C4-2B (cell line): ENCODE results near the gene BCLAF1.
"Not testable (repeated sequence)": the region's sequence is repeated elsewhere in the genome, so short reads cannot be mapped to it uniquely, and the experiment has no call there.

ENCODE experiments used
- H3K27ac ChIP-seq: fragments of 450-650 bp; 2 replicates; pipeline ENCODE4 v1.5.1; 2017
- ZFX ChIP-seq: fragments of 450-650 bp; IDR thresholded peaks from 2 replicates; pipeline ENCODE4 v1.6.1; 2017
- TF ChIP-seq, protein P1 (sequence below): fragments of 450-650 bp; conservative IDR thresholded peaks from 2 replicates; pipeline ENCODE4 v1.5.1; 2017; ENCODE audit warnings: mild to moderate bottlenecking

Gene BCLAF1

DNA sequence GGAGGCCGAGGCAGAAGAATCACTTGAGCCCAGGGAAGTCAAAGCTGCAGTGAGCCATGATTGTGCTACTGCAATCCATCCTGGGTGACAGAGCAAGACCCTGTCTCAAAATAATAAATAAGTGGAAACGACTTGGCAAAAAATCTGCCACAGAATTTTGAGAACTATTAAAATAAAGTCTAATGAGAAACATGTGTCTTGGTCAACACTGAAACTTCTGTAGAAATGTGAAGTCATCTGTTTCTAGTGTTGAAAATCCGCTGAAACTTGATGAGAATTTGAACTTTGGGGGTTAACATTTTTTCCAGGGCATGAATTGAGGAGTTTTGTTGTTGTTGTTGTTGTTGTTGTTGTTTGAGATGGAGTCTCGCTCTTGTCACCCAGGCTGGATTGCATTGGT lies 29.0 kb upstream of the BCLAF1 start:
- TF ChIP-seq, protein P1, sequence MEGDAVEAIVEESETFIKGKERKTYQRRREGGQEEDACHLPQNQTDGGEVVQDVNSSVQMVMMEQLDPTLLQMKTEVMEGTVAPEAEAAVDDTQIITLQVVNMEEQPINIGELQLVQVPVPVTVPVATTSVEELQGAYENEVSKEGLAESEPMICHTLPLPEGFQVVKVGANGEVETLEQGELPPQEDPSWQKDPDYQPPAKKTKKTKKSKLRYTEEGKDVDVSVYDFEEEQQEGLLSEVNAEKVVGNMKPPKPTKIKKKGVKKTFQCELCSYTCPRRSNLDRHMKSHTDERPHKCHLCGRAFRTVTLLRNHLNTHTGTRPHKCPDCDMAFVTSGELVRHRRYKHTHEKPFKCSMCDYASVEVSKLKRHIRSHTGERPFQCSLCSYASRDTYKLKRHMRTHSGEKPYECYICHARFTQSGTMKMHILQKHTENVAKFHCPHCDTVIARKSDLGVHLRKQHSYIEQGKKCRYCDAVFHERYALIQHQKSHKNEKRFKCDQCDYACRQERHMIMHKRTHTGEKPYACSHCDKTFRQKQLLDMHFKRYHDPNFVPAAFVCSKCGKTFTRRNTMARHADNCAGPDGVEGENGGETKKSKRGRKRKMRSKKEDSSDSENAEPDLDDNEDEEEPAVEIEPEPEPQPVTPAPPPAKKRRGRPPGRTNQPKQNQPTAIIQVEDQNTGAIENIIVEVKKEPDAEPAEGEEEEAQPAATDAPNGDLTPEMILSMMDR, result no peak
- no peak for TF ChIP-seq ZFX
- no peak overlapping the region for H3K27ac ChIP-seq

DNA sequence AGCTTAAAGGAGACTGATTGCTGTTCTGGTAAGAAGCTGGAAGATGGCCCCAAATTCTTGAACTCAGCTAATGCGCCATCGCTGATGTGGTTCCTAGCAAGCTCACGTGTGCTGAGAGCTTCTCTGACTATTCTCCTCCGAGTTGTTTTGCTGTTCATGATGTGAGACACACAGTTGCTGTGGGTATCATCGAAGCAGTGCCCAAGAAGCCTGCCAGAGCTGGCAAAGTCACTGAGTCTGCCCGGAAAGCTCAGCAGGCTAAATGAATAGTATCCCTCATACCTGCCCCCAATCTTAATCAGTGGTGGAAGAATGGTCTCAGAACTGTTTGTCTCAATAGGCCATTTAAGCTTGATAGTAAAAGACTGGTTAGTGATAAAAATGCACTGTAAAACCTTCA lies 28.3 kb upstream of the BCLAF1 start:
- no peak overlapping the region for H3K27ac ChIP-seq
- no peak for TF ChIP-seq ZFX

DNA sequence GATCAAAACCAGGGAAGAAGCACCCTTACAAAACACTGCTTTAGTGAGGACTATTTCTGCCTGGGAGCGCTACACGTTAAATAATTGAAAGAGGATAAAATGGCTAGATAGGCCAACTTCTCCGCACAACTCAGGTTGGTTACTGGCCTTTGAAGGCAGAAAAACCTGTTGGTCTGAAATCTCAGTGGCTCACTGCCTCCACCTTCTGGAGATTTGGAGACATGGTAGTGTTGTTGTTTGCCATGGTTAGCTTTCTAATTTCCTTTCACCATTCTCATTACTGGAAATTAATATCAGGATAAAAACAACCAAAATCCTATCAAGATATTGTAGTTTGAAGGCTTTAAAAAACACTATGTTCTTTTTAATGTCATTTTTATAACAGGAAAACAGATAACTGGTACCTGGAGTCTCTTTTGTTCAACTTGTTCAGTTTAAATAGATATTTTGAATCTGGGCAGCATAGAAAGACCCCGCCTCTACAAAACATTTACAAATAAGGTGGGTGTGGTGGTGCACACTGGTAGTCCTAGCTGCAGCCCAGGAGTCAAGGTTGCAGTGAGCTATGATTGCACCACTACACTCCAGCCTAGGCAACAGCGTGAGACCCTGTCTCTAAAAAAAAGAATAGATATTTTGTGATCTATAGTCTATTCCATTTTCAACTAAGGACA lies 27.5 kb upstream of the BCLAF1 start:
- H3K27ac ChIP-seq, result peak overlapping the region; percentile 30; the same call in 1 of the 2 replicates
- TF ChIP-seq ZFX, result no peak
- TF ChIP-seq, protein P1, result peak; percentile 89

DNA sequence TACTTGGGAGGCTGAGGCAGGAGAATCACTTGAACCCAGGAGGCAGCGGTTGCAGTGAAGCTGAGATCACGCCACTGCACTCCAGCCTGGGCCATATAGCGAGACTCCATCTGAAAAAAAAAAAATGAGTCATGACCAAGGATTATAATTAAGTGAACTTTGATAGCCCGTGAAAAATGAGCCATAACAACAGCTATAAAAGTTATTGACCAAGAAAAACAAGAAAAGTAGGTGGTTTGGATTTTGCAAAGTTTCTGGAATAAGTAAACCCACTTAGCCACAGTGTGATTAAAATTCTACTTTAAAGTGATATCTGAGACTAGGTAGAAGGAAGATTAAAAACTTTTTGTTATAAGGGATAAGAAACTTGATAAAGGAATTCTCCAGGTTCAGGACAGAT lies 25.9 kb upstream of the BCLAF1 start:
- TF ChIP-seq ZFX, result no peak
- TF ChIP-seq, protein P1, result no peak

DNA sequence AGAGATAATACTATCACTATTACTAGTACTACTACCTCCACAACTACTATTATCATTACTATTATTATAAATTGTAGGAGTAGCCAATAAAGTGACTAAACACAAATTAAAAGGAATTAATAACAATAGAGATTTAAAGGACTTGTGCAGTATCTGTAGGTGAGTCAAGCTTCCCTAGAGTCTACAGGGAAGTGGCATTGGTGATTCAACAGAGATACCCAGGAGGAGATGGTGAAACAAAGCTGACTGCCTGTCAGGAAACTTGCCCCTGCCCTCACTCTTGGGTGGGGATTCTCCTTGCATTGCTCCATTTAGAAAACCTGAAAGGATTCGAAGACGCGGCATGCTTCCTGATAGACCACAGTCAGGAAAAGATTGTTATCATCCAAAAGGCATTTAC lies 23.3 kb upstream of the BCLAF1 start:
- no peak for TF ChIP-seq ZFX
- TF ChIP-seq, protein P1, result no peak
- no peak overlapping the region; the same call in 1 of the 2 replicates for H3K27ac ChIP-seq

More for the DNA sequence above, 25.9 kb upstream of the BCLAF1 start:
- H3K27ac ChIP-seq, result no peak overlapping the region

DNA sequence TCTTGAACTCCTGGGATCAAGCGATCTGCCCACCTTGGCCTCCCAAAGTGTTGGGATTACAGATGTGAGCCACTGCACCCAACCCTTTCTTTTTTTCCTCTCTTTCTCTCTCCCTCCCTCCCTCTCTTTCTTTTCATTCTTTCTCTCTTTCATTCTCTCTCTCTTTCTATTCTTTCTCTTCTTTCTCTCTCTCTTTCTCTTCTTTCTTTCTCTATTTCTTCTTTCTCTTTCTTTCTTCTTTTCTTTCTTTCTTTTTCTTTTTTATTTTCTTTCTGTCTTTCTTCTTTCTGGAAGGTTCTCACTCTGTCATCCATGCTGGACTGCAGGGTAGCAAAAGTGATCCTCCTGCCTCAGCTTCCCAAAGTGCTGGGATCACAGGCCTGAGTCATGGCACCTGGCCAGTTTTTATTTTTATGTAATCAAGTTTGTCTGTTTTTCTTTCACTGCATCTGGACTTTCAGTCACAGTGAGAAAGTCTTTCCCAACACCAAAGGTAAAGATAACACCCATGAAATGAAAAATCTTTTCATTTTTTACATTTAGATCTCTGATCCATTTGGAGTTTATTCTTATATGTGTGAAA lies 20.2 kb upstream of the BCLAF1 start:
- TF ChIP-seq, protein P1, result no peak
- TF ChIP-seq ZFX, result no peak

DNA sequence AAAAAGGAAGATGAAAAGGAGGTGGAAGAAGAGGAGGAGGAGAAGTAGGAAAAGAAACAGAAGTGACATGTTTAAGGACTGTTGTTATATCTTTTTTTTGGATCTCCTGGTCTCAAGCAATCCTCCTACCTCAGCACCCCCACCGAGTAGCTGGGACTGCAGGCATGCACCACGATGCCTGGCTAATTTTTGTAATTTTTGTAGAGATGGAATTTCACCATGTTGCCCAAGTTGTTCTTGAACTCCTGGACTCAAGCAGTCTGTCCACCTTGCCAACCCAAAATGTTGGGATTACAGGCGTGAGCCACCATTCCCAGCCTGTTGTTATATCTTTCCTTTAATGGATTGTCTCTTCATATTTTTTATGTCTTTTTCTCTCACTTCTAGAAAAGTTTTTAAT lies 19.5 kb upstream of the BCLAF1 start:
- TF ChIP-seq, protein P1, result no peak
- no peak for TF ChIP-seq ZFX
- no peak overlapping the region for H3K27ac ChIP-seq

More for the DNA sequence above, 20.2 kb upstream of the BCLAF1 start:
- no peak overlapping the region for H3K27ac ChIP-seq

DNA sequence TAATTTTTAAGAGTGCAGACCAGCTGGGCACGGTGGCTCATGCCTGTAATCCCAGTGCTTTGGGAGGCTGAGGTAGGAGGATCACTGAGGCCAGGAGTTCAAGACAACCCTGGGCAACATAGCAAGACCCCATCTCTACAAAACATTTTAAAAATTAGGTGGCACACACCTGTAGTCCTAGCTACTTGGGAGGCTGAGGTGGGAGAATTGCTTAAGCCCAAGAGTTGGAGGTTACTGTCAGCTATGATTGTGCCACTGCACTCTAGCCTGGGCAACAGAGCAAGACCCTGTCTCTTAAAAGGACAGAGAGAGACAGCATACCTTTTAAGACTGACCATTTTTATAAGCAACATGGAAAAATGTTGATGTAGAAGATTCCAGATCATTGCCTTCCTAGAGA lies 18.8 kb upstream of the BCLAF1 start:
- H3K27ac ChIP-seq, result not testable (repeated sequence)
